ENCODE data around the gene ONECUT2. TPM values are rescaled to one million over a fixed set of nuclear protein-coding genes. Genes with fewer than 3 reads are reported as not detected.

ONECUT2 gene
- total RNA-seq, 1 donor from 2014 or later, result 0.05 TPM

DNA sequence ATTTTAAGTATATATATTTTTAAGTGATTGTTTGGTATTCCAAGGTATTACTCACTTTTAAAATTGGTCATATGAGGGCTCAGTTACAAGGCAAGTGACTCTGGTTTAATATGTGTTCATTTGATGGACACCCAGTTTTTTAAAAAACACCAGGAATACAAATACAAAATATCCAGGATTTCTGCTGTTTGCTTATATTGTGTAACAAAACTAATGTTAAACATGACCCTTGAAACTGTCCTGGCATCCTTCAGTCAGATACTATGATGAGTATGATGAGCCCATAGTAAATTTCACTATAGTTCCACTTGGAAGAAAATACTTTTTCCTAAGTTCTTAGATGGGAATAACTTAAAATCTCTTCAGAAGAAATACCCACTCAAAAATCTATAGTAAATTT lies 11.4 kb upstream of the ONECUT2 start:
- Mint-ChIP-seq H3K27ac (ENCODE audit: unreplicated experiment) (no peak overlapping the region), H3K27me3 (ENCODE audit: unreplicated experiment) (peaks cover 61% of the 10 kb centered on the region)

DNA sequence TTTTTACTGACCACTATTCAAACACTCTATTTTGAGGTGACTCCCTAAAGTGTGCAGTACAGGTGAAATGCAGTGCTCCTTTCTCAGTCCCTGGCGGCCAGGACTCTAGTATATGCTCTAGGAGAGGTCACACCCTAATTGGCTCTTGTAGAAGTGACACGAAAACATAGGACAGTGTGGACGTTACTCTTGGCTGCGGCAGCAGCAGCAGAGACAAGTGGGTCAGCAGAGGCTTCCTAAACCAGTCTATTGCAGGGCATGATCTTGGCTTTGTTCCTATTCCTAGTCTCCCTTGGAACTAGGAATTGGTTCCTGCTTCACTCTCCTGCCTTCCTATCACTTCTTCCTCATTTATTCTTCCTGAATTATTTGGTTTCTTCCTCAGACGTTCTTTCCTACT lies 10.1 kb upstream of the ONECUT2 start:
- peaks cover 68% of the 10 kb centered on the region for H3K27me3 Mint-ChIP-seq (ENCODE audit: unreplicated experiment)
- peaks cover 13% of the 10 kb centered on the region for H3K9me3 Mint-ChIP-seq (ENCODE audit: unreplicated experiment)
- no peak for DNase-seq (ENCODE audit: extremely low spot score, unreplicated experiment)
- no peak overlapping the region for H3K4me3 Mint-ChIP-seq (ENCODE audit: unreplicated experiment)
- H3K36me3 Mint-ChIP-seq (ENCODE audit: unreplicated experiment), result peaks cover 2% of the 10 kb centered on the region
- TF ChIP-seq, protein P1, sequence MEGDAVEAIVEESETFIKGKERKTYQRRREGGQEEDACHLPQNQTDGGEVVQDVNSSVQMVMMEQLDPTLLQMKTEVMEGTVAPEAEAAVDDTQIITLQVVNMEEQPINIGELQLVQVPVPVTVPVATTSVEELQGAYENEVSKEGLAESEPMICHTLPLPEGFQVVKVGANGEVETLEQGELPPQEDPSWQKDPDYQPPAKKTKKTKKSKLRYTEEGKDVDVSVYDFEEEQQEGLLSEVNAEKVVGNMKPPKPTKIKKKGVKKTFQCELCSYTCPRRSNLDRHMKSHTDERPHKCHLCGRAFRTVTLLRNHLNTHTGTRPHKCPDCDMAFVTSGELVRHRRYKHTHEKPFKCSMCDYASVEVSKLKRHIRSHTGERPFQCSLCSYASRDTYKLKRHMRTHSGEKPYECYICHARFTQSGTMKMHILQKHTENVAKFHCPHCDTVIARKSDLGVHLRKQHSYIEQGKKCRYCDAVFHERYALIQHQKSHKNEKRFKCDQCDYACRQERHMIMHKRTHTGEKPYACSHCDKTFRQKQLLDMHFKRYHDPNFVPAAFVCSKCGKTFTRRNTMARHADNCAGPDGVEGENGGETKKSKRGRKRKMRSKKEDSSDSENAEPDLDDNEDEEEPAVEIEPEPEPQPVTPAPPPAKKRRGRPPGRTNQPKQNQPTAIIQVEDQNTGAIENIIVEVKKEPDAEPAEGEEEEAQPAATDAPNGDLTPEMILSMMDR (IDR thresholded peaks at IDR 0.05), result no peak
- H3K27ac Mint-ChIP-seq (ENCODE audit: unreplicated experiment), result no peak overlapping the region
- peaks cover 12% of the 10 kb centered on the region for H3K4me1 Mint-ChIP-seq (ENCODE audit: unreplicated experiment)

More for the DNA sequence above, 11.4 kb upstream of the ONECUT2 start:
- TF ChIP-seq, protein P1 (IDR thresholded peaks at IDR 0.05), result no peak
- Mint-ChIP-seq H3K4me1 (ENCODE audit: unreplicated experiment) (peaks cover under 1% of the 10 kb centered on the region), H3K9me3 (ENCODE audit: unreplicated experiment) (peaks cover 13% of the 10 kb centered on the region), H3K4me3 (ENCODE audit: unreplicated experiment) (no peak overlapping the region), H3K36me3 (ENCODE audit: unreplicated experiment) (peaks cover 2% of the 10 kb centered on the region)
- no peak for DNase-seq (ENCODE audit: extremely low spot score, unreplicated experiment)

DNA sequence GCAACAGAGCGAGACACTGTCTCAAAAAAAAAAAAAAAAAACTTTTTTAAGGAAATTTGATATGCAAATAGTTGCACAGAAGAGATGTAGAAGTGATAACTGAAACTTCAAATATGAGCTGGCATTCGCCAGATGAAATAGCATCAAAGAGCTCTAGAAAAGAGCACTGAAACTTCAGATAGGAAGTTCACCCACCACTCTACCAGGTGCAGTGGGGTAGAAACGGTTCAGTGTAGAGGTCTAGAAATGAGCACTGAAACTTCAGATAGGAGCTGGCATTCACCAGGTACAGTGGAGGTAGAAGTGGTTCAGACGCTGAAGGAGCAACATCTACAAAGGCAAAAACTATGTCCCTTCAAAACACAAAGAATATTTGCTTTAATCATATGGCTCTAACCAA lies 9.0 kb upstream of the ONECUT2 start:
- H3K27ac Mint-ChIP-seq (ENCODE audit: unreplicated experiment), result no peak overlapping the region
- H3K9me3 Mint-ChIP-seq (ENCODE audit: unreplicated experiment), result peaks cover 8% of the 10 kb centered on the region
- no peak overlapping the region for H3K4me3 Mint-ChIP-seq (ENCODE audit: unreplicated experiment)

DNA sequence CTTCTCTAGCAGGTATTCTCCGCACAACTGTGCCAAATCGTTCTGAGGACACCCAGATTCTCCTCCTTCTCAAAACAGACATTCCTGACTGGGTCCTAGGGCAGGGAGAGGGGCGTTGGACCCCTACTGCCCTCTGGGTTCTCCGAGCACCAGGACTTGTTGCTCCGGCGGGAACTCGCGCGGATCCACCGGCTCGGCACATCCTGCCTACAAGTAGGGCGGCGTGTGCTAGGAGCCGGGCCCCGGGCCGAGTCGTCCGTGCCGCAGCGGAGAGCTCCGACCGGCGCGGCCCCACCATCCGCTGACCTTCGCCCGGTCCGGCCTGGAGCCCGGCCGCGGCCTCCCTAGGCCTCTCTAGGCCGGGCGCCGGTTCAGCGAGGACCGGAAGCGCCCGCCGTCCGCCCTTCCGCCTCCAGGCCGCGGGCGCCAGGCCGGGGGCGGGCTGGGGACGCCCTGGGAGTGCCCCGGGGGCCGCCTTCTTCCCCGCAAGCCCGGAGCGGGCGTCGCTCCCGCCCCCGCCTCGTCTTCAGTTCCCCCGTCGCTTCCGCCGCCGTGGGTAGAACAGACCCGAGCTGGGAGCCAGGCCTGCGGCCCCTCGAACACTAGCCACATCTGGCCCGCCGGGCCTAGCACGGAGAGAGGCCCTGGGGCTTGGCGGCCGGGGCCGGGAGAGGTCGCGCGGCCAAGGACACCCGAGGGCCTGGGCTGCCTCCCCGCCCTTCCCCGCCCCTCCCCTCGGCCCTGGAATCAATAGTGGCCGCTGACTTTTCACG lies 7.6 kb upstream of the ONECUT2 start:
- H3K4me3 Mint-ChIP-seq (ENCODE audit: unreplicated experiment), result no peak overlapping the region

More for the DNA sequence above, 9.0 kb upstream of the ONECUT2 start:
- Mint-ChIP-seq H3K27me3 (ENCODE audit: unreplicated experiment) (peaks cover 76% of the 10 kb centered on the region), H3K36me3 (ENCODE audit: unreplicated experiment) (peaks cover 1% of the 10 kb centered on the region), H3K4me1 (ENCODE audit: unreplicated experiment) (peaks cover 12% of the 10 kb centered on the region)
- no peak for DNase-seq (ENCODE audit: extremely low spot score, unreplicated experiment)
- TF ChIP-seq, protein P1 (IDR thresholded peaks at IDR 0.05), result no peak

More for the DNA sequence above, 7.6 kb upstream of the ONECUT2 start:
- Mint-ChIP-seq H3K4me1 (ENCODE audit: unreplicated experiment) (peaks cover 12% of the 10 kb centered on the region), H3K27ac (ENCODE audit: unreplicated experiment) (no peak overlapping the region), H3K9me3 (ENCODE audit: unreplicated experiment) (no peaks in the 10 kb centered on the region), H3K27me3 (ENCODE audit: unreplicated experiment) (peaks cover 76% of the 10 kb centered on the region), H3K36me3 (ENCODE audit: unreplicated experiment) (no peaks in the 10 kb centered on the region)
- no peak for DNase-seq (ENCODE audit: extremely low spot score, unreplicated experiment)
- TF ChIP-seq, protein P1 (IDR thresholded peaks at IDR 0.05), result no peak

Data from osteocyte (in vitro differentiated cells).